Measurements from ENCODE around the gene HMG20B. TPM values are rescaled to one million over a fixed set of nuclear protein-coding genes. Genes with fewer than 3 reads are reported as not detected.

Gene HMG20B
- total RNA-seq, 1 donor from 2014 or later = 51.0 TPM

DNA sequence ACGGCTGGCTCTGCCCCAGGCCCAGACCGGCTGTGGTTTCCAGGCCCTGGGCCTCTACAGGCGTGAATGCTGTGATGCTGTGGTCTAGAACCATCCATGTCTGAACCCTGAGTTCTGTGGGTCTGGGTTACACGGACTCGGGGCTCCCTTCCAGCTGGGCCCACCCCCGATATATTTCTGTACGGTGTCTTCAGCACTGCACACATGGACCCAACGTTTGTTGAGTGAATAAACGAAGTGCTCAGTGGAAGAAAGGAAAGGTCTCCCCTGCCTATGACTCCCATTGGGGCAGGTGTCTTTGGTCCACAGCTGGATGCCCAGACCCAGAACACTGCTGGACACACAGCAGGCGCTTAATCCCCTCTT lies 27.1 kb upstream of the HMG20B start:
- ChIA-PET CTCF (interaction anchor here (1.2 to 4.3 kb wide), 9 partner anchors 11 to 160 kb away, joined by 3 to 37 read pairs (median 6); partner anchors contain the start of genes GIPC3 and MFSD12), POLR2A (interaction anchor here (1.3 to 1.9 kb wide), 2 partner anchors 8 to 11 kb away, joined by 4 to 13 read pairs; partner anchors contain the start of gene MFSD12)
- TF ChIP-seq, protein P1, sequence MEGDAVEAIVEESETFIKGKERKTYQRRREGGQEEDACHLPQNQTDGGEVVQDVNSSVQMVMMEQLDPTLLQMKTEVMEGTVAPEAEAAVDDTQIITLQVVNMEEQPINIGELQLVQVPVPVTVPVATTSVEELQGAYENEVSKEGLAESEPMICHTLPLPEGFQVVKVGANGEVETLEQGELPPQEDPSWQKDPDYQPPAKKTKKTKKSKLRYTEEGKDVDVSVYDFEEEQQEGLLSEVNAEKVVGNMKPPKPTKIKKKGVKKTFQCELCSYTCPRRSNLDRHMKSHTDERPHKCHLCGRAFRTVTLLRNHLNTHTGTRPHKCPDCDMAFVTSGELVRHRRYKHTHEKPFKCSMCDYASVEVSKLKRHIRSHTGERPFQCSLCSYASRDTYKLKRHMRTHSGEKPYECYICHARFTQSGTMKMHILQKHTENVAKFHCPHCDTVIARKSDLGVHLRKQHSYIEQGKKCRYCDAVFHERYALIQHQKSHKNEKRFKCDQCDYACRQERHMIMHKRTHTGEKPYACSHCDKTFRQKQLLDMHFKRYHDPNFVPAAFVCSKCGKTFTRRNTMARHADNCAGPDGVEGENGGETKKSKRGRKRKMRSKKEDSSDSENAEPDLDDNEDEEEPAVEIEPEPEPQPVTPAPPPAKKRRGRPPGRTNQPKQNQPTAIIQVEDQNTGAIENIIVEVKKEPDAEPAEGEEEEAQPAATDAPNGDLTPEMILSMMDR (IDR thresholded peaks at IDR 0.05) = no peak
- Mint-ChIP-seq H3K4me1 (peaks cover 7% of the 10 kb centered on the region), H3K9me3 (no peaks in the 10 kb centered on the region), H3K36me3 (ENCODE audit: low read depth) (peaks cover 27% of the 10 kb centered on the region), H3K27me3 (no peaks in the 10 kb centered on the region), H3K4me3 (no peak overlapping the region), H3K27ac (peak overlapping the region; percentile 19)
- no peak for DNase-seq
- intact Hi-C loops (cut with micrococcal nuclease) = loop anchor here (1.0 to 2.0 kb wide), 3 partner anchors 13 to 161 kb away; no protein-coding TSS in a partner anchor
- ATAC-seq (ENCODE audit: low read depth) = no peak

DNA sequence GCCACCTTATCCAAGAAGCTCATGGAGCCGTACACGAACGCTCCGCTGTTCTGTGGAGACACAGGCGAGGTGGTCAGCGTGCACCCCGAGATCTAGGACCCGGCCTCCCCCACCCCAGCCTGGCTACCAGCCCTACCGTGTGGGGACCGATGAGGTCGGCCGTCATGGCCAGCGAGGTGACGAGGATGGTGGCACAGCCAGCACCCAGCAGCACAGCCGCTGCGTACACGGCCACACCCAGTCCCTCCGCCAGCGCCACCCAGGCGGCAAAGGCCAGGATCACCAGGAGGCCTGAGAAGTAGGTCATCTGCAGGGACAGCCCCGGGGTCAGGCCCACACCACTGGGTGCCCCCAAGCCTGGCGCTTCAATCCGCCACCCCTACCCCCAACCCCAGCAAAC lies 26.6 kb upstream of the HMG20B start:
- ChIA-PET POLR2A (interaction anchor here (0.8 kb wide), 1 partner anchor 11 kb away, joined by 3 read pairs; the partner anchor contains the start of gene MFSD12), CTCF (interaction anchor here (1.2 to 4.3 kb wide), 7 partner anchors 10 to 110 kb away, joined by 3 to 37 read pairs (median 6); partner anchors contain the start of genes GIPC3 and MFSD12)
- H3K27ac Mint-ChIP-seq = peak overlapping the region; percentile 19
- H3K9me3 Mint-ChIP-seq = no peaks in the 10 kb centered on the region
- peaks cover 30% of the 10 kb centered on the region for H3K36me3 Mint-ChIP-seq (ENCODE audit: low read depth)
- intact Hi-C loops (cut with micrococcal nuclease) = no loop called here
- no peak for DNase-seq
- TF ChIP-seq, protein P1 (IDR thresholded peaks at IDR 0.05) = no peak
- peaks cover 11% of the 10 kb centered on the region for H3K4me1 Mint-ChIP-seq
- no peak for ATAC-seq (ENCODE audit: low read depth)
- no peaks in the 10 kb centered on the region for H3K27me3 Mint-ChIP-seq
- no peak overlapping the region for H3K4me3 Mint-ChIP-seq

DNA sequence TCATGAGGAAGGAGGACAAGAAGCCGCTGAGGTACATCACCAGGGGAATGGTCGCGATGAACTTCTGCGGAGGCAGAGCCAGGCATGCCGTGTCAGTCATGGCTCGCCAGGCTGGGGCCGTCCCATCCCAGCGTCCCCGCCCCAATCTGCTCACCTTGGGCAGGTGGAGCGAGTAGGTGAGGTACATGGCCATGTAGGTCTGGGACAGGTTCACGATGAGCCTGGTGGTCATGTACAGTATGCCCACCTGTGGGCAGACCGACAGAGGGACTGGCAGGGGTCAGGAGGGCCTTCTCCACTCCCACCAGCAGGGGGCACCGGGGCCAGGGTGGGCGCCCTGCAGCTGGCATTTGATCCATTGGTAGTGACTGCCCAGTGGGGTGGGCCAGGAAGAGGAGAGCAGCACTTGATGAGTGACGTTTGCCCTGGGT lies 25.4 kb upstream of the HMG20B start:
- intact Hi-C loops (cut with micrococcal nuclease) = no loop called here
- Mint-ChIP-seq H3K36me3 (ENCODE audit: low read depth) (peaks cover 29% of the 10 kb centered on the region), H3K27ac (no peak overlapping the region), H3K27me3 (no peaks in the 10 kb centered on the region), H3K9me3 (no peaks in the 10 kb centered on the region), H3K4me1 (peaks cover 17% of the 10 kb centered on the region), H3K4me3 (no peak overlapping the region)
- DNase-seq (no peak), ATAC-seq (ENCODE audit: low read depth) (no peak)
- TF ChIP-seq, protein P1 (IDR thresholded peaks at IDR 0.05) = no peak
- ChIA-PET CTCF (interaction anchor here (4.3 kb wide), 1 partner anchor 9 kb away, joined by 37 read pairs; the partner anchor contains the start of gene MFSD12), POLR2A (interaction anchor here (0.6 kb wide), 1 partner anchor 75 kb away, joined by 8 read pairs; no protein-coding TSS in a partner anchor)

DNA sequence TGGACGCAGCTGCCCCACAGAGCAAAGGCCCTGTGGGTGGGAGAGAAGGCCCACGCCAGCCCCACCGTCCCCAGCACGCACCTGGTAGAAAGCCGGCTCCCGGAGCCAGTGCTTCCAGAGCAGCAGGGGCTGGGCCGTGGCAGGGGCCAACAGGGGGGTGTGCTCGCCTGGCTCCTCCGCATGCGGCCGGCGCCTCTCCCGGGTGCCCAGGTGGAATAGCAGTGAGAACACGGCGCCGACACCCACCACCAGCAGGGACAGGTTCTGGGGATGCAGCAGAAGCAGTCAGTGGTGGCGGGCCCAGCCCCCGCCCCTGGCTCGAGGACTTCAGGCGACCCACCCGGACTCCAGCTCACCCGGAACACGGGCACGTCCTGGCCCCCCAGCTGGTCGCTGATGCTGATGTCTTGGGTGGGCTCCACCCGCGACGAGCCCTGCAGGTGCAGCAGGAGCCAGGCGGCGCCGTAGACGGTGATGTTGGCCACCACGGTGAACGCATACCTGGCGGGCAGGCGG lies 24.9 kb upstream of the HMG20B start:
- CTCF ChIA-PET = interaction anchor here (4.3 kb wide), 1 partner anchor 9 kb away, joined by 37 read pairs; the partner anchor contains the start of gene MFSD12
- TF ChIP-seq, protein P1 (IDR thresholded peaks at IDR 0.05) = no peak
- intact Hi-C loops (cut with micrococcal nuclease) = no loop called here
- Mint-ChIP-seq H3K27me3 (no peaks in the 10 kb centered on the region), H3K4me3 (no peak overlapping the region), H3K36me3 (ENCODE audit: low read depth) (peaks cover 27% of the 10 kb centered on the region), H3K4me1 (peaks cover 21% of the 10 kb centered on the region), H3K27ac (no peak overlapping the region), H3K9me3 (no peaks in the 10 kb centered on the region)
- ATAC-seq (ENCODE audit: low read depth) (no peak), DNase-seq (no peak)
- POLR2A ChIA-PET = interaction anchor here (0.6 kb wide), 1 partner anchor 74 kb away, joined by 8 read pairs; no protein-coding TSS in a partner anchor

DNA sequence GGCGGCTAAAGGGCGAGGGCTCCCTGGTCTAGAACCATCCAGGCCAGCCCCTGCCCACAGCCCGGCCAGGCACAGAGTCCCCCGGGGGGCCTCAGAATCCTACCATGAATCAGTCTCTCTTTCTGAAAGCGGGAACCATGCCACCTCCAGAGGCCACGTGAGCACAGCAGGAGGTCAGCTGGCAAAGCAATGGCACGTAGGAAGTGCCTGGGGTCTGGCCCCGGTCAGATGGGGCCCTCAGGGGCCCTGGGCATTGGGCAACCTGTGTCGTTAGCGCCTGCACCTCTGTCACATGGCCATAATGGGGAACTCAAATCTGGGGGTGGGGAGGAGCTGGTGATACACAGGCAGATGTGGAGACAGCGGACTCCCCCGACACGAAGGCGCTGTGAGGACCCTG lies 24.1 kb upstream of the HMG20B start:
- POLR2A ChIA-PET = no interaction called here
- Mint-ChIP-seq H3K27ac (no peak overlapping the region), H3K27me3 (no peaks in the 10 kb centered on the region), H3K9me3 (no peaks in the 10 kb centered on the region), H3K4me3 (no peak overlapping the region), H3K36me3 (ENCODE audit: low read depth) (peaks cover 27% of the 10 kb centered on the region), H3K4me1 (peaks cover 29% of the 10 kb centered on the region)
- CTCF ChIA-PET = no interaction called here
- DNase-seq (no peak), ATAC-seq (ENCODE audit: low read depth) (no peak)
- TF ChIP-seq, protein P1 (IDR thresholded peaks at IDR 0.05) = no peak
- intact Hi-C loops (cut with micrococcal nuclease) = no loop called here

Measured in activated B cell treated with CpG ODN at 0.5 μM for 24 hours (primary cell).